GM19397 (cell line): Measurements from ENCODE around the gene TMEM106C.

Experiments
- ATAC-seq: cut with Tn5 transposase; IDR thresholded peaks from one replicate; pipeline ENCODE4 v1.9.1; 2021; ENCODE audit warnings: mild to moderate bottlenecking, moderate library complexity; ENCODE audit not compliant: unreplicated experiment

TMEM106C gene

GRCh38 chr12:48013287-48013686, 49.9 kb downstream of the TMEM106C start:
- ATAC-seq: no peak

- no peak for ATAC-seq
Observed at GRCh38 chr12:48015129-48015528, 51.7 kb downstream of the TMEM106C start.

- ATAC-seq: no peak
Observed at GRCh38 chr12:48015954-48016353, 52.6 kb downstream of the TMEM106C start.

- no peak for ATAC-seq
Observed at GRCh38 chr12:48016373-48017020, 53.1 kb downstream of the TMEM106C start.

GRCh38 chr12:48017496-48017895, 54.1 kb downstream of the TMEM106C start:
- no peak for ATAC-seq

- ATAC-seq: no peak
Observed at GRCh38 chr12:48017921-48018617, 54.7 kb downstream of the TMEM106C start.
